Aorta (tissue), 5 donors: ENCODE data around the gene ANKS1B. TPM values are rescaled to one million over a fixed set of nuclear protein-coding genes. Genes with fewer than 3 reads are reported as not detected.
"Not testable (repeated sequence)": the region's sequence is repeated elsewhere in the genome, so short reads cannot be mapped to it uniquely, and the experiment has no call there.

Experiments
- ATAC-seq: fragments of 200-7000 bp; cut with Tn5 transposase; one replicate; pipeline ENCODE4 v1.9.1; 2022; ENCODE audit warnings: moderate library complexity; ENCODE audit not compliant: low FRiP score
- DNase-seq, 2 donors: peaks; one replicate each; pipeline ENCODE4 v3.0.0-alpha.2; 2020
- H3K27ac ChIP-seq, 2 donors: one replicate each; pipeline ENCODE4 v1.5.1; 2013; ENCODE audit warnings: low read length in 2 of 2, mild to moderate bottlenecking in 2 of 2, moderate library complexity in 2 of 2, control low read depth in 1 of 2, inconsistent platforms in 1 of 2, low read depth in 1 of 2
- H3K27me3 ChIP-seq, 2 donors: one replicate each; pipeline ENCODE4 v1.6.1; 2013; ENCODE audit warnings: control low read depth in 1 of 2, low read length in 1 of 2, mild to moderate bottlenecking in 1 of 2, moderate library complexity in 1 of 2; ENCODE audit not compliant: insufficient read depth in 2 of 2, control insufficient read depth in 1 of 2
- H3K36me3 ChIP-seq, 2 donors: one replicate each; pipeline ENCODE4 v1.6.1; 2013; ENCODE audit warnings: control low read depth in 1 of 2, low read length in 1 of 2, mild to moderate bottlenecking in 1 of 2; ENCODE audit not compliant: insufficient read depth in 2 of 2, control insufficient read depth in 1 of 2
- H3K4me1 ChIP-seq, 2 donors: one replicate each; pipeline ENCODE4 v1.6.1; 2013; ENCODE audit warnings: low read length in 2 of 2, control low read depth in 1 of 2, mild to moderate bottlenecking in 1 of 2, moderate library complexity in 1 of 2; ENCODE audit not compliant: insufficient read depth in 2 of 2, control insufficient read depth in 1 of 2
- H3K4me3 ChIP-seq, 2 donors: one replicate each; pipeline ENCODE4 v1.5.1; 2013; ENCODE audit warnings: low read length in 2 of 2, control low read depth in 1 of 2, mild to moderate bottlenecking in 1 of 2
- H3K9me3 ChIP-seq: one replicate; pipeline ENCODE4 v1.6.1; 2013; ENCODE audit warnings: mild to moderate bottlenecking, low read length; ENCODE audit not compliant: control insufficient read depth
- WGBS, 2 donors: extraction: QIAGEN DNeasy Blood & Tissue Kit; methylation state at CpG; one replicate each; pipeline ENCODE4 v1.1.7; 2013; 5-methylcytosine and 5-hydroxymethylcytosine counted together
- intact Hi-C, 2 donors: fragments of 100-400 bp; cut with DNase I; formaldehyde crosslinking; loops; one replicate each; pipeline versions ENCODE4 v1.14.2 to v1.15.0; 2022
- polyA plus RNA-seq, 2 donors: library from polyadenylated mRNA; stranded (reverse); fragments of 200-250 nt; gene quantifications; one replicate each; pipeline ENCODE4 v1.2.3, GENCODE V29; 2013
- total RNA-seq, 2 donors: library from RNA; stranded (reverse); fragmentation: NEBNext Ultra II Directional; extraction: Animal tissue kit (Norgen Biotek cat#: 25700); gene quantifications; one replicate each; pipeline ENCODE4 v1.2.1, GENCODE V29; 2021
- donor health status: healthy with polysubstance abuse.
- donor health status: Bipolar disorder and iron deficiency.
- donor health status: DM: no; HTN: no; CAD: no.
- donor health status: DM: no; HTN: no; CAD: no.
- donor health status: DM: yes; HTN: yes; CAD: no.

ANKS1B gene
- total and polyA plus RNA-seq, 4 donors, result 3.0 to 37.0 (median 17.8) TPM

- H3K4me3 ChIP-seq, result no peak overlapping the region
- no peak overlapping the region for H3K27ac ChIP-seq
- no peaks in the 10 kb centered on the region for H3K27me3 ChIP-seq
- H3K9me3 ChIP-seq, result no peaks in the 10 kb centered on the region
- no peak for ATAC-seq
- no peaks in the 10 kb centered on the region for H3K36me3 ChIP-seq
- intact Hi-C loops, result no loop called here
- no peak for DNase-seq
- no peaks in the 10 kb centered on the region for H3K4me1 ChIP-seq
Observed at GRCh38 chr12:98980508-98980907, 1004.2 kb downstream of the ANKS1B start.

DNA sequence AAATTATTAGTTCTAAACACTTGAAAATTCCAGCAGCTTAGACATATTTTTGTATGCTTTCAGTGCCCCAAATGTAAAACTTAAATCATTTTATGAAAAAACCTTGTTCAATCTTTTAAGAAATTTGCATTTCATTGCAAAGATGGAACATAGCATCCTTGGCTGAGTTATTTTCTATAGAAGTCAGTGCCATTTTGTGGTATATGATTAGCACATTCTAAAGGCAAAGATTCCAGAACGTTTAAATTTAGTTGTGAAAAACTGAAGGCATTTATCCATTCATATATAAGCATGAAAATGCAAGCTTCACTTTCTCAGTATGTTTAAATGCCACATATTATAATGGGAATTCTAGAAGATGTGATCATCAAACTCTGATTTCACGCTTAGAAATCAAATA lies 1007.5 kb downstream of the ANKS1B start:
- DNase-seq (no peak), ATAC-seq (no peak)
- H3K4me3 ChIP-seq, result no peak overlapping the region
- H3K4me1 ChIP-seq, result no peaks in the 10 kb centered on the region
- intact Hi-C loops, result no loop called here
- no peaks in the 10 kb centered on the region for H3K9me3 ChIP-seq
- H3K27me3 ChIP-seq, result no peaks in the 10 kb centered on the region
- WGBS, 2 donors, result 58 to 67% methylated on average over 2 of the region's 2 CpGs
- no peaks in the 10 kb centered on the region for H3K36me3 ChIP-seq
- no peak overlapping the region for H3K27ac ChIP-seq

DNA sequence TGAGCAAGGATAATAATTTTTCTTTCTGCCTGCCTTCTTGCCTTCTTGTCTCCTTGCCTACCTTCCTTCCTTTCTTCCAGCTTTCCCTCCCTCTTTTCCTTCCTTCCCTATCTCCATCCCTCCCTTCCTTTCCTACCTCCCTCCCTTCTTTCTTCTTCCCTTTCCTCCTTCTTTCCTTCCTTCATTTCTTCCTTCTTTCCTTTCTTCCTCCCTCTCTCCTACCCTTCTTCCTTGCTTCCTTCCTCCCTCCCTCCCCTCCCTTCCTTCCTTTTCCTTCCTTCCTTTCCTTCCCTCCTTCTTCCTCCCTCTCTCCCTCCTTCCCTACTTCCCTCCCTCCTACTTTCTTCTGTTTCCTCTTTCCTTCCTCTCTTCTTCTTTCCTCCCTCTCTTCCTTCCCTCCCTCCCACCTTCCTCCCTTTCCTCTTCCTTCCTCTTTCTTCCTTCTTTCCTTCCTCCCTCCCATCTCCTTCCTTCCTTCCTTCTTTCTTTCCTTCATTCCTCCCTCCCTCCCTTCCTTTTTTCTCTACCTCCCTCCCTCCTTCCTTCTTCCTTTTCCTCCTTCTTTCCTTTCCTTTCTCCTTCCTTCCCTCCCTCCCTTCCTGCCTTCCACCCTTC lies 1009.9 kb downstream of the ANKS1B start:
- H3K4me1 ChIP-seq, result no peaks in the 10 kb centered on the region
- no peak overlapping the region for H3K27ac ChIP-seq
- no peak overlapping the region for H3K4me3 ChIP-seq
- H3K27me3 ChIP-seq, result no peaks in the 10 kb centered on the region
- no peak for ATAC-seq
- intact Hi-C loops, result no loop called here
- H3K9me3 ChIP-seq, result no peaks in the 10 kb centered on the region
- H3K36me3 ChIP-seq, result no peaks in the 10 kb centered on the region
- no peak for DNase-seq

DNA sequence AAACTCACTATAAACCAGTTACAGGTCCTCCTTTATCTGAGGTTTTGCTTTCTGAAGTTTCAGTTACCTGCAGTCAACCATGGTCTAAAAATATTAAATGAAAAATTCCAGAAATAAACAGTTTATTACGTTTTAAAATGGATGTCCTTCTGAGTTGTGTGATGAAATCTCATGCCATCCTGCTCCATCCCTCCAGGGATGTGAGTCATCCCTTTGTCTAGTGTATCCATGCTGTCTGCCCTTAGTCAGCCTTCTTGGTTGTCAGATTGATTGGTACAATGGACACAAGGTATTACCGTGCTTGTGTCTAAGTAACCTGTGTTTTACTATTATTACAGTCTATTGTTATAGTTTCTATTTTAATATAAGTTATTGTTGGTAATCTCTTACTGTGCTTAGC lies 1011.3 kb downstream of the ANKS1B start:
- 67 to 78% methylated on average over 2 of the region's 2 CpGs for WGBS, 2 donors
- no peak for ATAC-seq
- intact Hi-C loops, result no loop called here

DNA sequence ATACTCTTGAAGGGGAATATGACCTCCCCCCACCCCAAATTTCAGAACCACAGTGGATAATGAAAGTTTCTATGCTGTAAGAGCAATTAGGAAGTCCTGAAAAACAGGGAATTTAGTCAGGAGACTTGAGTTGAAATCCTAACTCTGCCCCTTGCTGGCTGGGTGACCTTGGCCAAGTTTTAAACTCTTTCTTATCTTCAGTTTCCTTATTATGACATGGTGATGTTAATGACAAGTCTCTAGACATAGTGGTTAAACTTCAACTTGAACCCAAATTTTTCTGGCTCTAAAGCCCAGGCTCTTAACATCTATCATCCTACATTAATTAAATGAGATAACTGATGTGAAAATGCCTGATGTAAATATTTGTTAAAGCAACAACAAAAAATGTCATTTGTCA lies 1013.8 kb downstream of the ANKS1B start:
- Histone ChIP-seq H3K36me3 (no peaks in the 10 kb centered on the region), H3K4me1 (no peaks in the 10 kb centered on the region), H3K9me3 (no peaks in the 10 kb centered on the region), H3K27me3 (no peaks in the 10 kb centered on the region), H3K27ac (no peak overlapping the region), H3K4me3 (no peak overlapping the region)
- DNase-seq (no peak), ATAC-seq (no peak)
- intact Hi-C loops, result no loop called here

More for the DNA sequence above, 1011.3 kb downstream of the ANKS1B start:
- no peak overlapping the region for H3K27ac ChIP-seq
- DNase-seq, result no peak
- no peaks in the 10 kb centered on the region for H3K36me3 ChIP-seq
- H3K9me3 ChIP-seq, result no peaks in the 10 kb centered on the region
- no peak overlapping the region for H3K4me3 ChIP-seq
- H3K4me1 ChIP-seq, result no peaks in the 10 kb centered on the region
- no peaks in the 10 kb centered on the region for H3K27me3 ChIP-seq

DNA sequence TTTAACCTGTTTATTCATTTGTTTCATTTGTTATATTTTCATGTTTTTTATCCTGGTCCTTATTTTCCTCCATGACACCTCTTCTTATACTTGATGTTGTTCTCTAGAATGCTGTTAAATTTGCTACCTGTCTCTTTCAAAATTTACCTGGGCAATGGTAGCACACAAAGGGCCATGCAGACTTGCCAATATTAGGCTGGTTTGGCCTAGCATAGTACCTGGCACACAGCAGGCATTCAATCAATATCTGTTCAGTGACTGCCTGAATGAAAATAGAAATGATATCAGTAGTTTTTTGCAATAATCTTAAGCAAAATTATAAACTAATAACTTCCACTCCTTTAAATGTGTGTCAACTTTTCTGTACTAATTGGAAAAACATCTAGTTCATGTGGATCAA lies 1014.5 kb downstream of the ANKS1B start:
- H3K4me3 ChIP-seq, result no peak overlapping the region
- ATAC-seq (no peak), DNase-seq (no peak)
- no peak overlapping the region for H3K27ac ChIP-seq
- H3K9me3 ChIP-seq, result no peaks in the 10 kb centered on the region
- no peaks in the 10 kb centered on the region for H3K27me3 ChIP-seq
- H3K36me3 ChIP-seq, result no peaks in the 10 kb centered on the region
- intact Hi-C loops, result no loop called here
- no peaks in the 10 kb centered on the region for H3K4me1 ChIP-seq

GRCh38 chr12:98968896-98969295 lies 1015.8 kb downstream of the ANKS1B start:
- intact Hi-C loops, result no loop called here
- no peak for DNase-seq
- 82 to 83% methylated on average over 2 of the region's 2 CpGs for WGBS, 2 donors

GRCh38 chr12:98957135-98957534 lies 1027.6 kb downstream of the ANKS1B start:
- DNase-seq, ATAC-seq, intact Hi-C loops, H3K9me3 ChIP-seq, H3K36me3 ChIP-seq, H3K27ac ChIP-seq, H3K4me1 ChIP-seq, H3K27me3 ChIP-seq, H3K4me3 ChIP-seq: not testable (repeated sequence)
- WGBS, 2 donors, result 89 to 95% methylated on average over 5 of the region's 5 CpGs

More at GRCh38 chr12:98968896-98969295, 1015.8 kb downstream of the ANKS1B start:
- Histone ChIP-seq H3K9me3 (no peaks in the 10 kb centered on the region), H3K36me3 (no peaks in the 10 kb centered on the region), H3K27me3 (no peaks in the 10 kb centered on the region), H3K4me3 (no peak overlapping the region), H3K4me1 (no peaks in the 10 kb centered on the region), H3K27ac (no peak overlapping the region)
- ATAC-seq, result no peak

DNA sequence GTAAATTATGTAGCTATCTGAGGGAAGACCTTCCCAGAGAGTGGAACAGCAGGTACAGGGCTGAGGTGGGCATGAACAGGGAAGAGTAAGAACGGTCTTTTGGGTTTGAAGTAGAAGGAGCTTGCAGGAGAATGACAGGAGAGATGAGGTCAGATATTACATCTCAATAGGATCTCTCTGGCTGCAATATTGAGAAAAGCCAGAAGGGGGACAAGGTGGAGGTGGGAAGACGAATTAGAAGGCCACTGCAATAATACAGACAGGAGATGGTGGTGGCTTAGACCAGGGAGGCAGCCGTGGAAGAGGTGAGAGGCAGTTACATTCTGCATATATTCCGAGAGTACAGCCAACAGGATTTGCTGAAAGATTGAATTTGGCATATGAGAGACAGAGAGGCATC lies 1029.5 kb downstream of the ANKS1B start:
- intact Hi-C loops, result no loop called here
- ATAC-seq (no peak), DNase-seq (no peak)
- Histone ChIP-seq H3K36me3 (no peaks in the 10 kb centered on the region), H3K4me3 (no peak overlapping the region), H3K27ac (no peak overlapping the region), H3K27me3 (no peaks in the 10 kb centered on the region), H3K4me1 (no peaks in the 10 kb centered on the region), H3K9me3 (no peaks in the 10 kb centered on the region)
- WGBS, 2 donors, result 54 to 65% methylated on average over 4 of the region's 4 CpGs
